DND-41 (cell line): Measurements from ENCODE around the gene RIBC1.

ENCODE experiments used
- CTCF ChIP-seq: IDR thresholded peaks from 2 replicates; pipeline ENCODE4 v1.5.1; 2012; ENCODE audit warnings: borderline replicate concordance, low read length, moderate library complexity, mild to moderate bottlenecking; ENCODE audit not compliant: poor library complexity, severe bottlenecking; ENCODE audit errors: extremely low read depth
- EZH2 ChIP-seq: IDR thresholded peaks from 3 replicates; pipeline ENCODE4 v1.6.1; 2012; ENCODE audit warnings: borderline replicate concordance, low read depth, mild to moderate bottlenecking, moderate library complexity, low read length, inconsistent platforms; ENCODE audit not compliant: severe bottlenecking

GRCh38 chrX:53442322-53442631 is 19.6 kb downstream of the RIBC1 start:
- TF ChIP-seq CTCF (no peak), EZH2 (no peak)
